NCI-H2029 (cell line): ENCODE data around the gene HK1.

ENCODE experiments used
- DNase-seq: peaks from one replicate; lab custom pipeline; 2025; lab: John Stamatoyannopoulos, UW

Gene HK1

DNA sequence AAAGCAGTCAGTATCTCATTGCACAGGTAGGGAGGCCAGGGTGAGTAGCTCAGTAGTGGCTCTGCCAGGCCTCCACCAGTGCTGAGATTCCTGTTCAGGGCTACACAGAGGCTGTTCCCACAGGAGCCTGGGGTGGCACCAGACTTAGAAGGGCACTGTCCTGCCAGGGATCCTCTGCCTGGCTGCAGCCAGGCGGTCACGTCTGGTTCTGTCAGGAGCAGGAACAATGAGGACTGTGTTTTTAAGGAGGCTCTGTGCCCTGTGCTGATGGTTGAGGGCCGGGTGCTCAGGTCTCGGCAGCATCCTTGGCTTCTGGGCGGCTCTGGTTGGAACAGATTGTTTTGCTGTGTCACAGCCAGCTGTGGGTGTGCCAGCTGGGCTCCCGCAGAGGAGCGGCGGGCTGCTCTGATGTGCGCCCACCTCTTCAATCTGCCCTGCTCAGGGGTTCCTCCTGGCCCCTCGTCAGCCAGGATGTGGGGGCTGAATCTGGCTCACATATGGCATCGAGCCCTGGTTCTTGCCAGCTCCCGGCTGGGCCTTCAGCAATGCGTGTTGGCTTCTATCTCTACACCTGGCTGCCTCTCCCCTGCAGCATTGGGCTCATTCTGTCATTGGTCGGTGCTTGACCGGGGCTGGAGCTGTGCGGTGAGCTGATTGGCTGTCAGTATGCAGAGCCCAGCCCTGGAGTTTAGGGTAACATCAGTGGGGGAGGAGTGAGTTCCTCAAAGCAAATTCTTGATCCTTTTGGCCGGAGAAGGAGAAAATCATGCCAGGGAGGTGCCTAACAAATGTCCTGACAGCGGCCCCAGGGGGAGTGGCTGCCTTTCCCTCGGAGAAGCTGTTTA lies 97.2 kb downstream of the HK1 start:
- DNase-seq, result peak; percentile 40

DNA sequence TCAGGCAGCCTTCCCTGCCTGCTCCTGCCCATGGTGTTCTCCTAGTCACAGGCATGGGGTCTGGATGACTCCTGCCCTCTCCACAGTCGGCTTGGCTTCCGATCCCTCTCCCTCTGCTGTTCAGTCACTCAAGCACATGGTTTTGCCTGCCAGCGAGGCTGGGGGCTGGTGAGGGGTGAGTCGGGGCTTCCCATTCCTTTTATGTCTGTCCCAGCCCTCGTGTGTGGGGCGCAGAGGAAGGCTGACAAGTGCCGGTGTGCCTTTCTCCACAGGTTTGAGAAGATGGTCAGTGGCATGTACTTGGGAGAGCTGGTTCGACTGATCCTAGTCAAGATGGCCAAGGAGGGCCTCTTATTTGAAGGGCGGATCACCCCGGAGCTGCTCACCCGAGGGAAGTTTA lies 98.4 kb downstream of the HK1 start:
- DNase-seq, result no peak

DNA sequence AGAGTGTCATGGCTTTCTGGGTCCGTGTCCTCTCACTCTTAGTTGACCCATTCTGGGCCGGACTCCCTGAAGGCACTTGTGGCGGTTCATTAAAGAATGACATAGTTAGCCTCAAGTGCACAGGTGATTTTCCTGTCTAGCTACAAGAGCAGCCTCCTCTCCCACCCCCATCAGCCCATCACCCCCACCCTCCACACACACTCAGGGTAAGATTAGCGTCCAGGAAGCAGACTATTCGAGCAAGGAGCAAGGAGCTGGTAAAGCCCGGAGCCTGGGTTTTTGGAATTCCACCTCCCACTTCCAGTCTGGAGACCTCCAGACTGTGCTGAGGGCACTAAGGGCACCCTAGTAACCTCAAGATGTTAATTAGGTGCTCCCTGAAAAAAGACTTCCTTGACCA lies 98.9 kb downstream of the HK1 start:
- DNase-seq, result no peak

DNA sequence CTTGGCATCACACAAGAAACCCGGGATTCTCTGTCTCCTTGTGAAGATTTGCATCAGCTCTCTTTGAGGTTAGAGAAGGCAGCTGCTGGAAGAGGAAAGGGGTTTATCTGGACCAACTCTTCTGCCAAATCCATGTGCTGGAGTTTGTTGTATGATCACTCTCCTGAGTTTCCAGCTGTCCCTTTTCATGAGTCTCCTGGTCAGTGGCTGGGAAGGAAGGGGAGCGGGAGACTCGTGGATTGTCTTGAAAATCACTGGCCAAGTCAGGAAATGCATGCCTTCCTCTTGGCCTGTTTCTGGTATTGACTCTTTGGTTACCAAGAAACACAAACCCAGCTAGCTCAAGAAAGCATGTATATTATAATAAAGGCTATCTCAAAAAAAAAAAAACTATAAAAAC lies 99.6 kb downstream of the HK1 start:
- no peak for DNase-seq

DNA sequence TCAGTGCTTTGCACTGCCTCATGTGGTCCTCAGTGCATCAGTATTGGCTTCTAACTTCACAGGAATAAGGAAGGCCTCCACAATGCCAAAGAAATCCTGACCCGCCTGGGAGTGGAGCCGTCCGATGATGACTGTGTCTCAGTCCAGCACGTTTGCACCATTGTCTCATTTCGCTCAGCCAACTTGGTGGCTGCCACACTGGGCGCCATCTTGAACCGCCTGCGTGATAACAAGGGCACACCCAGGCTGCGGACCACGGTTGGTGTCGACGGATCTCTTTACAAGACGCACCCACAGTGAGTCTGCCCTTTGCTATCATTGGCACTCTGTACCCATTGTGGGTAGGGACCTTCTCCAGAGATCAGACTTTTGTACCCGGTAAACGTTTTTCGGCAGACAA lies 101.5 kb downstream of the HK1 start:
- no peak for DNase-seq

DNA sequence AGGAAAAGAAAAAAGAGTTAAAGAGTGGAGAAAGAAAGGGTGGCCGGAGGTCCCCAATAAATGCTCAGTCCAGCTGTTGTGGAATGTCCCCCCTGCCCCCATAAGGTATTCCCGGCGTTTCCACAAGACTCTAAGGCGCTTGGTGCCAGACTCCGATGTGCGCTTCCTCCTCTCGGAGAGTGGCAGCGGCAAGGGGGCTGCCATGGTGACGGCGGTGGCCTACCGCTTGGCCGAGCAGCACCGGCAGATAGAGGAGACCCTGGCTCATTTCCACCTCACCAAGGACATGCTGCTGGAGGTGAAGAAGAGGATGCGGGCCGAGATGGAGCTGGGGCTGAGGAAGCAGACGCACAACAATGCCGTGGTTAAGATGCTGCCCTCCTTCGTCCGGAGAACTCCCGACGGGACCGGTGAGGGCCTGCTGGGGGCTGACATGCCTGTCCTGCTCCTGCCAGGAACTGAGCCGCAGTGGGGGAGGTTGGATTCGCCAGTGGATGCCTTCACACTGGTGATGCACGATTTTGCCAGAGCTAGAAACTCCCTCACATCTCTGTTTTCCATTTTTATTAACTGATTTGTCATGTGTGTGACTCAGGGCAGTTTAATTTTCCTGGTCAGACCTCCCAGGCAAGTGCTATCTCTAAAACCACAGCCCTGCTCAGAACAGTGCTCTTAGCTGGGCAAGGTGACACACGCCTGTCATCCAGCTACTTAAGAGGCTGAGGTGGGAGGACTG lies 104.3 kb downstream of the HK1 start:
- DNase-seq, result no peak

DNA sequence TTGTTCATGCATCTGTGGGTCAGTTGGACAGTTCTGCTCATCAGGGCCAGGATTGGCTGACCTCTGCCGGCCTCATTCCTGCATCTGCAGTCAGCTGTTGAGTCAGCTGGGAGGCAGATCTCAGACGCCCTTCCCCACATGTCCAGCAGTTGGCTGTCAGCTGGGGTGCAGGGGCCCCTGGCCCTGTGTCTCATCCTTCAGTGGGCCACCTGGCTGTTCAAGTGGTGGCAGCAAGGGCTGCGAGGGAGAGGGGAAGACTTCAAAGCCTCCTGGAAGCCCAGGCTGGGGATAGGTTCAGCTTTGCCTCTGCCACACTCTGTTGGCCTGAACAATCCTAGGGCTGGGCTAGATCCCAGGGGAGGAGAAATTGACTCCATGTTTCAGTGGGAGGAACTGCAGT lies 105.3 kb downstream of the HK1 start:
- DNase-seq, result no peak

DNA sequence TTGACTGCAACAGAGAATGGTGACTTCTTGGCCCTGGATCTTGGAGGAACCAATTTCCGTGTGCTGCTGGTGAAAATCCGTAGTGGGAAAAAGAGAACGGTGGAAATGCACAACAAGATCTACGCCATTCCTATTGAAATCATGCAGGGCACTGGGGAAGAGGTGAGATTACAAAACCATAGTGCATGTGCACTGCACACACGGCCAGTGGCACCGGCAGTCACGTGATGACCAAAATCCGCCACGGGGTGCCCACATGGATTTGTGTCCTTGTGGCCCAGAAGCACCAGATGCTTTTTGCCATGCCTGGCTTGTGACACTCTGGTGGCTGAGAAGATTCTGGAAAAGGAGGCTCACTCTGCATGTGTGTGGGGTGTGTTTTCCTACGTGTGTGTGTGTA lies 106.0 kb downstream of the HK1 start:
- no peak for DNase-seq

DNA sequence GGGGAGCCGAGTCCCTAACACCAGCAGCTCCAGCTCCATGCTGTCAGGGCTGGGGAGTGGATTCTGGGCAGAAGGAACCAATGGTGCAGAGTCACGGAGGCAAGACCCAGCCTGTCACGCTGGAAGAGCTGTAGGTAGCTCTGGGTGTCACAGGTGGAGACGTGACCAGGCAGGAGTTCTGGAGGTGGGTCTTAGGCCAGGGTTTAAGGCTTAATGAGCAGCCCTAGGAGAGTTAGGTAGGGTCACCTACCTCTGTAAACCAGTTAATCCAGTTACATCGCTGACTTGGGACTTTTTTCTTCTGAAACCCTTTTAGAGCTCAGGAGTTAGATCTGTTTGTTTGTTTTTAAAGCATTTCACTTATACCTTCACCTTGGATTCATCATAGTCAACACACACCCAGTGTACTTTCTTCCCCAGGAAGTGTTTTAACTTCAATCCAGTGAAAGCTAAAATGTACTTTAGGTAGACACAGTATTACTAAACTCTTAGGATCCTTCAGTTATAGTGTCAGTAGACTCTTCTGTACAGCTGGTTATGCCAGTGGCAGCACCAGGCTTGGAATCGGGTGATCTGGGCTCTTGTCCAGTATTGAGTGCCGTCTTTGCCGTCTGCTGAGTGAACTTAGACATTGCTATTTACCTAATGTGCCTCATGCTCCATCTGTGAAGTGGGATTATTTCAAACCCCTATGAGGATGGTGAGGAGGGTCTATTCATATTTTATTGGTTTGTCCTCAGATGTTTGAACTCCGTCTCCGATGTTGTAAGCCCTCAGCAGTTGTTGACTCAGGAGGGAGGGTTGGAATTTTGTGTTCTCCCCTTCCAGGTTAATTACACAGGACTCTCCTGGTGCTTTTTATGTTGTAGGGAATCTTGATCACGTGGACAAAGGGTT lies 107.4 kb downstream of the HK1 start:
- no peak for DNase-seq

DNA sequence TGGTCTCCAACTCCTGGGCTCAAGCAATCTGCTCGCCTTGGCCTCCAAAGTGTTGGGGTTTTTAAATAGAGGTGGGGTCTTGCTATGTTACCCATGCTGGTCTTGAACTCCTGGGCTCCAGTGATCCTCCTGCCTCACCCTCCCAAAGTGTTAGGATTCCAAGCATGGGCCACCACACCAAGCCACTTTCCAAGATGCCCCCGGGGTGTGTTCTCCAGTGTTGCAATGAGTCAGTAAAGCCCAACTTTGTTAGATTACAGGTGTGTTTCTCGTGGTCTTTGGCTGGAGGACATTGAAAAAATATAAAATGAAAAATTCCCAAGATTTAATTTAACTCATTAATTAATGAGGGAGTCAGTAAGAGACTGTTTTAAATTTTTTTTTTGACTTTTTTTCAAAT lies 109.2 kb downstream of the HK1 start:
- no peak for DNase-seq

DNA sequence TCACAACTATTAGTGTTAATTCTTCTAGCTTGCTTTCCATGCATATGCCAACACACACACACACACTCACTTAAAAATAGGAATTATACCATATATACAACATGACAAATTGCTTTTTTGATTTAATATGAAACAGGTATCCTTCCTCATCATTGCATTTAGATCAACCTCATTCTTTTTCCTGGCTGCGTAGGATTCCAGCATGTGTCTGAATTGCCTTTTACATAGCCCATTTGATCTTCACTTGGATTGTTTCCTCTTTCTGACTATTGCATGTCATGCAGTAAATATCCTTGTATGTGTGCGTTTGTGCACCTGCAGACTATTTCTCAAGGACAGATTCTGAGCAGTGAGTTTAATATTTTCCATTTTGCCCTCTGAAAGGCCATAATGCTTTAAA lies 110.2 kb downstream of the HK1 start:
- no peak for DNase-seq

DNA sequence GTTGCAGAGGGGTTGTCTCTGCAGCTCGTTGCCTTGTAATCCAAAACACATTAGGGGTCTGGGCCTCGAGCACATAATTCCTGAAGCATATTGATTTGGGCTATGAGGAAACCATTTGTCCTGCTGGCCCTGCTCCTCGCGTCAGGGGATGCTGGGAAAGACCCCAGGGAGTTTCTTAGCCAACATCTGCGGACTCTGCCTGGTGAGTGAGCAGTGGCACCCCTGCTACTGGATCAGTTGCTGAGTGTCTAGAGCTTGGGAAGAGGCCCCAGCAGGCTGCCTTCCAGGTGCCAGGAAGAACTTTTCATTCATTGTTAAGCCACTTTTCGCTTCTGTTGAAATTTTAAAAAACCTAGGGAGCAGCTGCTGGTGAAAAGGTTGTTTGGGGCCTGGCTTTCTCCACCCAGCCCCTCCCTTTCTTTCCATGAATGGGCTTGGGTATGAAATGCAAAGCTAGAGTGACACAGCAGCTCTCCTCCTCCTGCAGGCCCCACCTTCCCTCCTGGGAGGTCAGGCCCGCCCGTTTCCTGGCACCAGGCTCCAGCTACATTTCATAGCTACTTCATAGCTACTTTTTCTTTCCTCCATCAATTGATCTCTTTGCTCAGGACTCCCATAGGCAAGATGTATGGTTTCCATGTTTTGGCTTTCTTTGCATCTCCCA lies 111.7 kb downstream of the HK1 start:
- no peak for DNase-seq

DNA sequence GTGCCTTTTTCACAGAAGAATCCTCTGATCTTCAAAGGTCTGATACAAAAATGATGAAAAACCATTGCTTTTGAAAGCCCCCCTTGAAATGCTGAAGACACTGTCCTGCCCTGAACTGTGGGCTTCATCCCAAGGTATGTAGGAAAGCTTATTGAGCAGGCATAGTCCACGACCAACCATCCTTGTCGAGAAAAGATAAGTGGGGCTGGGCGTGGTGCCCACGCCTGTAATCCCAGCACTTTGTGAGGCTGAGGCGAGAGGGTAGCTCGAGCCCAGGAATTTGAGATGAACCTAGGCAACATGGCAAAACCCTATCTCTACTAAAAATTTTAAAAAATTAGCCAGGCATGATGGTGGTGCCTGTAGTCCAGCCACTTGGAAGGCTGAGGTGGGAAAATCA lies 112.9 kb downstream of the HK1 start:
- no peak for DNase-seq

DNA sequence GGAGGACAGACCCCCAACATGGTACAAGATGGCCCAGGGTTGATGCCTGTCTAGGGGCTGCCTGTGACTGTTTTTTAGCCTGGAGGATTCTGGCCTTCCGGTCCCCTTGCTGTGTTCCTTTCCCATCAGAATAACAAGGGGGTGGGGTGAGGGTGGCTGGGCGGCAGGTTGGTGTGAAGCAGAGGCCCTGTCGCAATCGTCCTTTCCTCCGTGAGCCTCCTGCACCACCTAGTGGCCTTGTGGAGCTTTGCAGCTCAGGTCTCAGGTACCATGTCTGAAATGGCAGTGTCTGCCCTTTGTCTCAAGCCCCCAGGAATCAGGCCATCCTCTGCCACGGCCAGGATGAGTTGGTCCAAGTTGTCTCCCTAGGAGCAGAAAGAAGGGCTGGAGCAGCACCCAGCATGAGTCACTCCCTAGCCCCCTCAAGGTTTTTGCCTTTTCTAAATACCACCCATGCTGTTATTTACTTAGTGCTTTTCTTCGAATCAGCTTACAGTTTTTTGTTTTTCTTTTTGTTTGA lies 114.2 kb downstream of the HK1 start:
- DNase-seq, result peak; percentile 57

DNA sequence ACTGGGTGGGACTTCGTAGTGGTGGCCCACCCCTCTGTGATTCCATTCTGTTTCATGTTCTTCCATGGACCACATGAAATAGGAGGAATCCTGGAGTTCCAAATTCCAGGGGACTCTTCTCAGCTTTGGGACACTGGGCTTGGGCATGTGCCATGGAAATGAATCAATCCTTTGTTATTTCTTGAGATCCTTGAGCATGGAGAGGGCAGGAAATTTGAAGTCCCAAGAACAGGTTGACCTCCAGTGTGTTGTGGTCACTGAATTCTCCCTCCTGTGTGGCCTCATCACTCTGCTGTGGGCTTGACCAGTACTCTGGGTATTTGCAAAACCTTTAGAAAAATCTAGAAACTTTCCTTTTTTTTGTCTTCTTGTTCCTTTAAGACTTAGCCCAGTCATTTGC lies 115.7 kb downstream of the HK1 start:
- DNase-seq, result no peak

DNA sequence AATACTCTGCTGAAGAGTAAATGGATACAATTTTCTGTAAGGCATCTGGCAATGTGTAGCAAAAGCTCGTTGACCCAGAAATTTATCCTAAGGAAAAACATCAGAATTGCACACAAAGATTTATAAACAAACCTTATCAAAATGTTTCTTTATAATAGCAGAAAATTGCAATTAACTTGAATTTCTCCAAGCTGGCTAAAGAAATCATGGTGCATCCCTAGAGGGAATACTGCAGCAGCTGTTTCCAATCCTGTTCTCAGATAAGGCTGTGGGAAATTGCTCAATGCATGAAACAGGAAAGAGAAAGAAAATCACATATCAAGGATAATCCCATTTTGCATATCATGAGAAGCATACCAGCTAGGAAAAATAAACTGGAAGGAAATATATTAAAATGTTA lies 119.7 kb downstream of the HK1 start:
- DNase-seq, result no peak

DNA sequence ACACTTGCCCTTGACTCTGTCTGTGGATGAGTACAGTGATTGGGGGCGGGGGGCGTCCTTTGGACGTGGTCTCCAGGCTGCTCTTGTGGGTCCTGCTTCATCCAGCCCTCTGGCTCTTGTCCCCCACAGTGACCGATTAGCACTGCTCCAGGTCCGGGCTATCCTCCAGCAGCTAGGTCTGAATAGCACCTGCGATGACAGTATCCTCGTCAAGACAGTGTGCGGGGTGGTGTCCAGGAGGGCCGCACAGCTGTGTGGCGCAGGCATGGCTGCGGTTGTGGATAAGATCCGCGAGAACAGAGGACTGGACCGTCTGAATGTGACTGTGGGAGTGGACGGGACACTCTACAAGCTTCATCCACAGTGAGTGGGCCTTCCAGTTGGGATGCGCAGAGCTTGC lies 120.2 kb downstream of the HK1 start:
- no peak for DNase-seq

DNA sequence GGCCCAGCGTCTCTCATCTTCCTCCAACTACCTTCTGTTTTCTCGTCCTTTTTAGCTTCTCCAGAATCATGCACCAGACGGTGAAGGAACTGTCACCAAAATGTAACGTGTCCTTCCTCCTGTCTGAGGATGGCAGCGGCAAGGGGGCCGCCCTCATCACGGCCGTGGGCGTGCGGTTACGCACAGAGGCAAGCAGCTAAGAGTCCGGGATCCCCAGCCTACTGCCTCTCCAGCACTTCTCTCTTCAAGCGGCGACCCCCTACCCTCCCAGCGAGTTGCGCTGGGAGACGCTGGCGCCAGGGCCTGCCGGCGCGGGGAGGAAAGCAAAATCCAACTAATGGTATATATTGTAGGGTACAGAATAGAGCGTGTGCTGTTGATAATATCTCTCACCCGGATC lies 122.6 kb downstream of the HK1 start:
- DNase-seq, result no peak

DNA sequence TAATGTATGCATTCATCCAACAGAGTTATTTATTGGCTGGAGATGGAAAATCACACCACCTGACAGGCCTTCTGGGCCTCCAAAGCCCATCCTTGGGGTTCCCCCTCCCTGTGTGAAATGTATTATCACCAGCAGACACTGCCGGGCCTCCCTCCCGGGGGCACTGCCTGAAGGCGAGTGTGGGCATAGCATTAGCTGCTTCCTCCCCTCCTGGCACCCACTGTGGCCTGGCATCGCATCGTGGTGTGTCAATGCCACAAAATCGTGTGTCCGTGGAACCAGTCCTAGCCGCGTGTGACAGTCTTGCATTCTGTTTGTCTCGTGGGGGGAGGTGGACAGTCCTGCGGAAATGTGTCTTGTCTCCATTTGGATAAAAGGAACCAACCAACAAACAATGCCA lies 123.1 kb downstream of the HK1 start:
- no peak for DNase-seq

DNA sequence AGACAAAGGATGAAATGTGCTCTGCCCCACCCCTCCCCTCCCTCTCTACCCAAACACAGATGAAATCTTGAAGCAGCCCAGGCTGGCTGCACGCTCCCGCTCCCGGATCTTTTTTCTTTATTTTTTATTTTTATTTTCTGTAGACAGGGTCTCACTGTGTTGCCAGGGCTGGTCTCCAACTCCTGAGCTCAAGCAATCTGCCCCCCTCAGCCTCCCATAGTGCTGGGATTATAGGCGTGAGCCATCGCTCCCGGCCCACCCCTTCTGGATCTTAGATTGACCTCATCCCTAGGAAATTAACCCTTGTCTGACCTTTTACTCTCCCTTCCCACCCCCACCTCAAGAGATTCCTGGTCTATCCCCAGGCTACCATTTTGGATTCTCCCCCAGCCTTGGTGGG lies 124.1 kb downstream of the HK1 start:
- DNase-seq, result no peak

DNA sequence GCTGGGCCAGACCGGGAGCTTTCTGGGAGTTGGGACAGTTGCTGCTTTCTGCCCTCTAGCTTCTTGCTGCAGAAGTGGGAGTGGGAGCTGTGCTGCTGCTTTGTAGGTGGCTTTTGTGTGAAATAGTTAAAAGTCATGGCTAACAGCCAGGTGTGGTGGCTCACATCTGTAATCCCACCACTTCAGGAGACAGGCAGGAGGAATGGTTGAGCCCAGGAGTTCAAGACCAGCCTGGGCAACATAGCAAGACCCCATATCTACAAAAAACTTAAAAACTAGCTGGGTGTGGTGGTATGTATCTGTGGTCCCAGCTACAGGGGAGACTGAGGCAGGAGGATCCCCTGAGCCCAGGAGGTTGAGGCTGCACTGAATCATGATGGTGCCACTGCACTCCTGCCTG lies 124.8 kb downstream of the HK1 start:
- DNase-seq, result no peak

DNA sequence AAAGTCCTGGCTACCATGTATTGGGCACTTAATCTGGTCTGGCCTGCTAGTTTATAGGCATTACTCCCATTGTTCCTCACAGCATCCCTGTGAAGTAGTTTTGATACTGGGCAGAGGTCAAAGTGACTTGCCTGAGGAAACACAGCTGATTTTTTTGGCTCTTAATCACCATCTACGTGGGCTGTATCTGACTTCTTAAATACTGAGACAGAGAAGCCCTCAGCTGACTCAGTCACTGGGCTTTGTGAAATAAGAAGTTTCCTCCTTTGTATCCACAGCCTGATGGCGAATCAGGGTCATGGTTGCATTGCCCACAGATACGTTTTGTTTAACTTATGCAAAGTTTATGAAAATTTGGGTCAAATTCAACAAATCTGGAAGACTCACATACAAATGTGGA lies 125.2 kb downstream of the HK1 start:
- no peak for DNase-seq
